Stomach smooth muscle (tissue), 2 donors: Measurements from ENCODE around the gene MRPS9.

ENCODE experiments used
- H3K27ac ChIP-seq: one replicate; pipeline ENCODE4 v1.7.0; 2013; ENCODE audit warnings: mild to moderate bottlenecking, low read length, inconsistent platforms
- H3K27me3 ChIP-seq, 2 donors: one replicate each; pipeline ENCODE4 v1.7.0; 2013; ENCODE audit warnings: low read length in 2 of 2; ENCODE audit not compliant: insufficient read depth in 2 of 2, control insufficient read depth in 1 of 2
- H3K36me3 ChIP-seq, 2 donors: one replicate each; pipeline ENCODE4 v1.7.0; 2013; ENCODE audit warnings: low read length in 2 of 2; ENCODE audit not compliant: control insufficient read depth in 2 of 2, insufficient read depth in 2 of 2
- H3K4me1 ChIP-seq: one replicate; pipeline ENCODE4 v1.7.0; 2013; ENCODE audit warnings: low read length; ENCODE audit not compliant: control insufficient read depth, insufficient read depth
- H3K4me3 ChIP-seq, 2 donors: one replicate each; pipeline ENCODE4 v1.7.0; 2013; ENCODE audit warnings: low read length in 2 of 2
- H3K9ac ChIP-seq, 2 donors: one replicate each; pipeline ENCODE4 v1.7.0; 2013; ENCODE audit warnings: low read length in 2 of 2, mild to moderate bottlenecking in 1 of 2
- H3K9me3 ChIP-seq, 2 donors: one replicate each; pipeline ENCODE4 v1.7.0; 2013; ENCODE audit warnings: low read length in 2 of 2; ENCODE audit not compliant: control insufficient read depth in 2 of 2
- donor health status: healthy.
- donor health status: Pancreatic carcinoma.

Gene MRPS9

DNA sequence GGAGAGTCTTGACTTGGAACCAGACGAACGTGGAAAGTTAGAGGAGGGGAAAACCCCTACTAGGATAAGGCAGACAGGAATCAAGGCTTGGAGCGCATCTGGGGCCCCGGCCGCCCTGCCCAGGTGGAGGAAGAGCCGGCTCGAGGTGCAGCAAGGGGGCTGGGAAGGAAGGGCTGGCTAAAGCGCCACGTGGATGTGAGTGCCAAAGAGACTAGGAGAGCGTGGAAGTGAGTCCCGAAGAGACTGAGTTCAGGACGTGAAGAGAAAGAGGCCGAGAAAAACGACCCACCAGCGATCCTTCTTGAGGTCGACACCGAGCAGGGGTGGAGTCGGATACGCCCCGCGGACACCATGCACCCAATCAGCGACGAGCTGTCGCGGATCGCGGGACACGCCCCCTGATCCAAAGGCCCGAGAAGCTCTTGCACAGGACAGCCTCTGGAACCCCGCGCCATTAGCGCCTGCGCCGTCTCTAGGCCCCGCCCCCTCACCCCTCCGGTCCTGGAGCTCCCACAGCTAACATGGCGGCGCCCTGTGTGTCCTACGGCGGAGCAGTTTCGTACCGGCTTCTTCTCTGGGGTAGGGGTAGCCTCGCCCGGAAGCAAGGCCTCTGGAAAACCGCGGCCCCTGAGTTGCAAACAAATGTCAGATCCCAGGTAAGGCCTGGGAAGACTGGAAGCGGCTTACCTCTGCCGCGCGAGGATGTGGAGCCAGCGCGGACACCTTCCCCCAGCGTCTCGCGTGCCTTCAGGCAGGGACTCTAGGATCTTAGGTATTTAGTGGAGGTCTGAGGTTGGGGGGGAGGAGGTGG, at the start of gene MRPS9:
TSS of gene MRPS9 (plus strand) at position 498 of the 811 bp plus-strand sequence. CDS start at position 522, 24 bp downstream.
- Histone ChIP-seq H3K9me3 (no peaks in the 10 kb centered on the region), H3K4me3 (peak within 1 kb of the TSS; percentile 95 to 97), H3K27ac (peak within 1 kb of the TSS; percentile 79), H3K9ac (peak within 1 kb of the TSS; percentile 89 to 93), H3K27me3 (no peaks in the 10 kb centered on the region), H3K4me1 (peaks cover 5% of the 10 kb centered on the region), H3K36me3 (no peaks in the 10 kb centered on the region)

DNA sequence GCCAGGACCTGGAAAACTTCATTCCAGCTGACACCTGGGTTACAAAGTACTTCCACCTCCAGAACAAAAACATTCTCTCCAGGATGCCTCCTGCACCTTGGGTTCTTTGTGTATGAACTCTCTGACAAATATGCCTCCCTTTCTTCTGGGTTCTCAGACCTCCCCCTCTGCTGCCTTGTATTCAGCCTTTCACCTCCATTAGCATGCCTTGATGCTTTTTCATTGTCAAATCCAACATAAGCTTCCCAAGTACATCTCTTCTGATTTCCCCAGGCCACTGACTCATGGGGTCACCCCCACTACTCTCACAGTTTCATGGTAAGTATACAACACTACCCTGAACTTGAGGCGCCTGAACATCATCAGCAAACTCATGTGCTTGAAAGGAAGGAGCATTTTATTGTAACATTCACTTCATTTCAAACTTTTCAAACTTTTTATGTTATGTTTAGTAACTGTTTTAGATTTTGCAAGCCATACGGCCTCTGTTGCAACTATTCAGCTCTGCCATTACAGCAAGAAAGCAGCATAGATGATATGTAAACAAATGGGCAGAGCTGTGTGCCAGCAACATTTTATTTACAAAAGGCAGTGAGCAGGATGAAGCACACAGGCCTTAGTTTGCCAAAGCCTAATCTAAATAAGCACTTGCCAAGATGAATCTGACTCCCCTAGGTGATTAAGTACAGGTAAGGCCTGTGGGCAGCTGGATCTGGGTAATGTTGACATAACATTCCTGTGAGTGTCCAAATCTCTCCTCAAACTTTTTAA, 32.5 kb upstream of the MRPS9 start:
- H3K4me3 ChIP-seq, result peak overlapping the region in 1 of 2 donors; percentile 15
- no peak overlapping the region for H3K9ac ChIP-seq
- peaks cover 3 to 9% of the 10 kb centered on the region in 2 donors for H3K9me3 ChIP-seq
- no peaks in the 10 kb centered on the region for H3K27me3 ChIP-seq
- H3K4me1 ChIP-seq, result peaks cover 12% of the 10 kb centered on the region
- no peaks in the 10 kb centered on the region for H3K36me3 ChIP-seq
- H3K27ac ChIP-seq, result peak overlapping the region; percentile 24

DNA sequence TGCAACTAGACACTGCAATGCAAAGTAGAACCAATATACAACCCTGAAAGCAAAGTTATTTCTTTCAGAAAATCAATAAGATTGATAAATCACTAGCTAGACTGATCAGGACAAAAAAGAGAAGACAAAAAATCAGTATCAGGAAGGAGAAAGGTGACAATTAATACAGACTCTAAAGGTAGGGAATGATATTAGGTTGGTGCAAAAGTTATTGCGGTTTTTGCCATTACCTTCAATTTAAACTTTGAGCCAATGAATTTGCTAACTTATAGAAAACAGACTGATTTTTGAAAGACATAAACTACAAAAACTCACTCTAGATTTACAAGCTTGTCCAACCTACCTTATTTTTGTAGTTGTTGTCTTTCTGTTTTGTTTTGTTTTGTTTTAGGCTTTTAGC, 30.5 kb upstream of the MRPS9 start:
- Histone ChIP-seq H3K9ac (no peak overlapping the region), H3K4me3 (no peak overlapping the region), H3K4me1 (peaks cover 12% of the 10 kb centered on the region), H3K27me3 (no peaks in the 10 kb centered on the region), H3K36me3 (no peaks in the 10 kb centered on the region), H3K9me3 (peaks cover 3% of the 10 kb centered on the region in 2 donors), H3K27ac (no peak overlapping the region)

DNA sequence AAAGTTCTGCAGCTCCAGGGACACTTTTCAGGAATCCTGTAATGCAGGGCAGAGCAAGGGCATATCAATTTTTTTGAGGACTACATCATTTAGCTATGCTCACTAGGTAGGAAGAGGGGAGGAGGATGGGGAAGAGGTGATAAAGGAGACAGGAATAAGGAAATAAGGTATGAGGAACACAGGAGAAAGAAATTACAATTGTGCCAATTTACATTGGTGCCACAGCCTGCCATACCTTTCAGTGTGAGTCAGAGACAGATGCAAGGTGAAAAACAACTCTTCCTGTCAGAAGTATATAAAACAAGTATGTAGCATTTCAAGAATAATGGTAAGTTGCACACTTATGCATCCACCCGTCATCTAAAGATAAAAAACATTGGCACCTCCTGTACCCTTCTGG, 5.4 kb upstream of the MRPS9 start:
- H3K9me3 ChIP-seq, result peaks cover 0 to 3% of the 10 kb centered on the region in 2 donors
- no peaks in the 10 kb centered on the region for H3K27me3 ChIP-seq
- H3K36me3 ChIP-seq, result no peaks in the 10 kb centered on the region
- no peak overlapping the region for H3K4me3 ChIP-seq
- H3K27ac ChIP-seq, result no peak overlapping the region
- no peaks in the 10 kb centered on the region for H3K4me1 ChIP-seq
- H3K9ac ChIP-seq, result no peak overlapping the region

DNA sequence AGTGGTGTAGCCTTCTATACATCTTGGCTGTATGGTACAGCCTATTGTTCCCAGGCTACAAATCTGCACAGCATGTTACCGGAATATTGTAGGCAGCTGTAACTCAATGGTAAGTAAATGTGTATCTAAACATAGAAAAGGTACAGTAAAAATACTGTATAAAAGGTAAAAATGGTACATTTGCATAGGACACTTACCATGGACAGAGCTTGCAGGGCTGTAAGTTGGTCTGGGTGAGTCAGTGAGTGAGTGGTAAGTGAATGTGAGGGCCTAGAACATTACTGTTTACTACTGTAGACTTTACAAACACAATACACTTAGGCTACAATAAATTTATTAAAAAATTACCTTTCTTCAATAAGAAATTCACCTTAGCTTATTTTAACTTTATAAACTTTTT, 3.7 kb upstream of the MRPS9 start:
- Histone ChIP-seq H3K9me3 (no peaks in the 10 kb centered on the region), H3K4me1 (peaks cover 2% of the 10 kb centered on the region), H3K9ac (no peak overlapping the region), H3K27me3 (no peaks in the 10 kb centered on the region), H3K4me3 (no peak overlapping the region), H3K27ac (no peak overlapping the region), H3K36me3 (no peaks in the 10 kb centered on the region)

DNA sequence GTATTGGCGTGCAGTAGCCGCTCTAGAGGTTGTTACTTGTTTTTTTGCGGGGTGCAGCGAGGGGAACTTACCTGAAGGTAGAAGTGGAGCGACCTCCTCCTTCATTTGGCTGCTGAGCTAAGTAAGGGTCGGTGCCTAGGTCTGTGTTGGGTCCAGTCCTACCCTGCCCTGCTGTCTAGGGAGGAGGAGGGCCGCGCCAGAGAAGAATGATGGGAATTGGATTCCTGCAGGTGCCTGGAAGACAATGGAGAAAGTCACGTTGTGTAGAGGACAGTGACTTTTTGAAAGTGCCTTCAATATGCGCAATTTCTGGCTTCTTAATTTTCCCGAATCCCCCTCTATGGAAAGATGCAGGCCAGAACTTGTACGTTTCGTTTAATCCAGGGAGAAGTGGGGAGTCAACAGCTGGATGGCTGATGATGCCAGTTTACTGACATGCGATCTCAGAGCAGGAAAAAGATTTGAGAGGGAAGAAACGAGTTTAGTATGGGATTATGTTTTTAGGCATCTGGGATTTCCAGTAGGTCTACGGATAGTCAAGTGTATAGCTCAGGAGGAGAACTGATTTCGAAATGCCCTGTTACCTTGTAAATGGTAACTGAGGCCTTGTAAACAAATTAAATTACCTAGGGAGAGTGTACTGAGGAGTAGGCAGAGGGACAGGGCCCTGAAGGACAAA, 653 bp downstream of the MRPS9 start:
- Histone ChIP-seq H3K27me3 (no peaks in the 10 kb centered on the region), H3K9ac (peak overlapping the region; percentile 89 to 93), H3K9me3 (no peaks in the 10 kb centered on the region), H3K4me3 (peak overlapping the region; percentile 95 to 97), H3K27ac (peak overlapping the region; percentile 79), H3K36me3 (no peaks in the 10 kb centered on the region), H3K4me1 (peaks cover 5% of the 10 kb centered on the region)

DNA sequence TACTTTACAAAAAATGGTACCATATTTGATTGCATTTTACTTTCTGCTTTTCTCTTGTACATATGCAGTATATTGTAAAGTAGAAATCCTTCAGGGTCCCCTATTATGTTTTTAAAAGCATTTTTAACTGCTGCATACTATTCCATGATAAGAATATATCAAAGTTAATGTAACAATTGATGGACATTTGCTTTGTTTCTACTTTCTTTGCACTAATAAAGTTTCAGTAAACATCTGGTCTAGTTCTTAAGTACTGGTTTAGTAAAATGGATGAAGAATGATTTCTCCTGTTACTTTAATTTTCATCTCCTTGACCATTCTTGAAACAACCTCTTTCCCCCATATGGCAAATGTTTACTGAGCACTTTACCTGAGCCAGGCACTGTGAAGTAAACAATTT, 1.7 kb downstream of the MRPS9 start:
- Histone ChIP-seq H3K36me3 (no peaks in the 10 kb centered on the region), H3K4me3 (peak overlapping the region in 1 of 2 donors; percentile 7), H3K27ac (no peak overlapping the region), H3K4me1 (peaks cover 5% of the 10 kb centered on the region), H3K27me3 (no peaks in the 10 kb centered on the region), H3K9me3 (no peaks in the 10 kb centered on the region), H3K9ac (no peak overlapping the region)

DNA sequence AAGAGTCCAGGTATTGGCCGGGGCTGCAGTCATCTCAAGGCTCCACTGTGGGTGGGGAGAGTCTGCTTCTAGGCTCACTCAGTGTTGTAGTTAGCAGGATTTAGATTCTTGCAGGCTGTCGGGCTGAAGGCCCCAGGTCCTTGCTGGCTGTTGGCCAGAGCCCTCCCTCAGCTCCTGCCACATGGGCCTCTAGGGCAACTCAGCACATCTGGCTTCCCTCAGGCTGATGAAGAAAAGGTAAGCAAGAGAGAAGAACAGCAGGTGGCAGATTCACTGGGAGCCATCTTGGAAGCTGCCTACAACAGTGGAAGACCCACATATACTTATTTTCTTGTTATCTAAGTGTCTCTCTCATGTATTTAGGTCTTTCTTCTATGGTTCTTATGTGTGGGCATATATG, 4.3 kb downstream of the MRPS9 start:
- Histone ChIP-seq H3K36me3 (peaks cover 0 to 2% of the 10 kb centered on the region in 2 donors), H3K4me3 (no peak overlapping the region), H3K27ac (no peak overlapping the region), H3K4me1 (peaks cover 5% of the 10 kb centered on the region), H3K9ac (no peak overlapping the region), H3K27me3 (no peaks in the 10 kb centered on the region), H3K9me3 (no peaks in the 10 kb centered on the region)

DNA sequence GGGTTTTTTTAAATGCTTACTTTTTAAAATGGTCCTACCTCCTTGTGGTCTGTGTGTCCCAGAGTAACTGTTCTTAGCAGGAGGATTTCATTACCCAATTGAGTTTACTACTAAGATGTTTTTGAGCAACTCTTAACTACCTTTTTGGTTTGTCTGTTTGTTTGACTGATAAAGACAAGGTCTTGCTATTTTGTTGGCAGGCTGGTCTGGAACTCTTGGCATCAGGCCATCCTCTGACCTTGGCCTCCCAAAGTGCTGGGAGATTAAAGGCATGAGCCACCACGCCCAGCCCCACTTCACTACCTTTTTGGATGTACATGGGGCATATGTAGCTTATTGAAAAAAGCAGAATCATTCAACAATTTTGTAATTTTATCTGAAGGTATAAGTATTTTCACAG, 14.9 kb downstream of the MRPS9 start:
- Histone ChIP-seq H3K36me3 (peaks cover 2 to 10% of the 10 kb centered on the region in 2 donors), H3K9me3 (no peaks in the 10 kb centered on the region), H3K4me1 (no peaks in the 10 kb centered on the region), H3K4me3 (no peak overlapping the region), H3K27me3 (no peaks in the 10 kb centered on the region), H3K27ac (no peak overlapping the region), H3K9ac (no peak overlapping the region)

DNA sequence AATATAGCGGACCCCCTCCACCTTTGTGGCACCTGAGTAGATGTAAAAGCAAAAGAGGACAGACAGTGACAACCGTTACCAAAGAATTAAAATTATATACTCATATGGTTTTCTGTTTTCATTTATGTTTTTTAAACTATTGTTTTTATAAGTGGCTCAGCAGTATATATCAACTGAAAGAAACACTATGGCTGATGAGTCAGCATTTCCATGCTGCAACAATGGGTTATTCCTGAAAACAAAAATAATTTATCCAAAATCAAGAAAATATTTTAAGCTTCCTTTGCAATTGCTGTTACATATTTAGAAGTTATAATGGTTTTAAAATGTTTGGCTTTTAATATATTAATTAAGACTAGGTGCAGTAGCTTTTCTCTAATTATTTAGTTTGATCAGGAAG, 17.7 kb downstream of the MRPS9 start:
- peaks cover 0 to 7% of the 10 kb centered on the region in 2 donors for H3K36me3 ChIP-seq
- no peak overlapping the region for H3K27ac ChIP-seq
- no peak overlapping the region for H3K4me3 ChIP-seq
- H3K4me1 ChIP-seq, result no peaks in the 10 kb centered on the region
- H3K9me3 ChIP-seq, result no peaks in the 10 kb centered on the region
- no peak overlapping the region for H3K9ac ChIP-seq
- H3K27me3 ChIP-seq, result no peaks in the 10 kb centered on the region
